NCI-H1105 (cell line): Measurements from ENCODE around the gene C6orf120.

Experiments used
- DNase-seq: peaks from one replicate; lab custom pipeline; 2025; lab: John Stamatoyannopoulos, UW

C6orf120 gene

GRCh38 chr6:169701954-169702839 lies at the start of gene C6orf120, which contains the start of gene WDR27:
TSS of gene C6orf120 (plus strand) at chr6:169702126. CDS start at chr6:169702460, 334 bp downstream.
TSS of gene WDR27 (minus strand) at chr6:169702029. CDS start at chr6:169689005, 13,024 bp downstream.
- peak; percentile 99 for DNase-seq

DNA sequence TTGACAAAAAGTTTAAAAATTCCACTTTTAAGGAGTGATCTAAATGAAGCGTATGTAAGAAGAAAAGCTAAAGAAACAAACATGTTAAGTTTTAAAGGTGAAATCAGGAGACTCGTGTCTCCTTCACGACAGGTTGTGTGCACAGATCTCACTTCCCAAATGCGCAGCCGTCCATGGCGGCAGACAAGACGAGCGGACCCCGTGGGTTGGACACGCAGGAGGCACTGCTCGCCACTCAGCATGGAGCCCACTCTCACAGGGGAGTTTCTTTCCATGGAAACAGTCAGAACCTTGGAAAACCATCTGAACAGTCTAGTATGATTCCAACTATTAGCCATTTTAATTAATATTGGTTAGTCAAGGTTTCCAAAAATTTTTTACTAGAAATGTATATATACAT lies 49.0 kb upstream of the C6orf120 start:
- no peak for DNase-seq

GRCh38 chr6:169653691-169654090 lies 48.2 kb upstream of the C6orf120 start:
- no peak for DNase-seq

DNA sequence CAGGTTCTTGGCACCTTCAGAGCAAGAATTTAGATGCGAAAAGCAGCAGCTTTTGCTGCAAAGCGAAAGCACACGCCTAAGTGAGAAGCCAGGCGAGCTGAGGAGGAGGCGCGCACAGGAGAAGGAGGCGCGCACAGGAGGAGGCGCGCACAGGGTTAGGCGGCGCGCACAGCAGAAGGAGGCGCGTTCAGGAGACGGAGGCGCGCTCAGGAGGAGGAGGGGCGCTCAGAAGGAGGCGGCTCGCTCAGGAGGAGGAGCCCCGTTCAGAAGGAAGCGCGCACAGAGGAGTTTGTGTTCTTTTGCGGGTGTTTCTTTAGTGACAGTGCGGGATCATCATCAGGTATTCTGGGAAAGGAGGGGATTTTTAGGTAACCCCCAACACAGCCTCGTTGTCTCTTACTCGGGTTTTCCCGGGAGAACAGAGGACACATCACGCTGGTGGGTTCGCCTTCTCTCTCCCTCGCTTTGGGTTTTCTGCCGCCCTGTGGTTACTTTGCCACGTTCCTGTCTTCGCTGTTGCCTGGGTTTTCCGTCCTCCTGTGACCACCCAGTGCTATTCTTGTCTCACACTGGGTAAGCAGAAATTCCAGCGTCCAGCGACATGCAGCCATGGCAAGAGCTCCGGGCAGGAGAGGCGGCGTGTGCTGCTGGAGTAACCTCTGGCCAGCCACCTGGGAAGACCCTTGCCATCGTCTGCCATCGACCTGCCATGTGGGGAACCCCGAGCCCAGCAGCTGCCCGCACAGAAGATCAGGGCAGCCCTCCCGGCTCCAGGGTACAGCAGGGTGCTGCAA lies 47.1 kb upstream of the C6orf120 start:
- DNase-seq: no peak

- no peak for DNase-seq
Observed at GRCh38 chr6:169656546-169657283, 45.2 kb upstream of the C6orf120 start.

DNA sequence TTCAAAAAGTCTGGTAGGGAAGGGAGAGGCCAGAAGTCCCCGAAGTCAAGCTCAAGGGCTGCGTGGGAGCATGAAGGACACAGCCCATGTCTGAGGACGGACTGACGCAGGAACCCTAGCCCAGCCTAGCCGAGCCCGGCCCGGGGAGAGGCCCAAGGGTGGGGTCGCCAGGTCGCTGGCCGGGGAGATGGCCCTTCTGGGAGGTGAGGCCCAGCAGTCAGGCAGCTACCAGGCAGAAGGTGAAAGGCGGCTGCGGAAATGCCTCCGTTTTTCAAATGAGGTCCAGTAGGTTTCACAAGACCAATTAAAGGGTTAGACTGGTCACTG lies 44.7 kb upstream of the C6orf120 start:
- no peak for DNase-seq

- DNase-seq: no peak
Observed at GRCh38 chr6:169659820-169660610, 41.9 kb upstream of the C6orf120 start.

- DNase-seq: no peak
Observed at GRCh38 chr6:169660751-169661390, 41.1 kb upstream of the C6orf120 start.

- DNase-seq: no peak
Observed at GRCh38 chr6:169661391-169661756, 40.6 kb upstream of the C6orf120 start.

DNA sequence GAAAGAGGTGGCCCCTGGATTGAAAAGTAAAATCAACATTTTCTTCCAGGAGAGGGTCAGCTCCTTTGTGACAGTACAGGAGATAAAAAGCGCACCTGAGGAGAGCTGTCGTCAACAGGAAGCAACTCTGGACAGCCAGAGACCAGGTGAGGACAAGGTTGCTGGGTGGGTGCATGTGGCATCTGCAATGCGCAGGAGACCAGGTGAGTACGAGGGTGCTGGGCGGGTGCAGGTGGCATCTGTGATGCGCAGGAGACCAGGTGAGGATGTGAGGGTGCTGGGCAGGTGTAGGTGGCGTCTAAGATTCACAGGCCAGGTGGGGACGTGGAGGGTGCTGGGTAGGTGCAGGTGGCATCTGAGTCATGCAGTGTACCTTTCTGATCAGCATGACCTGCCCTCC lies 38.5 kb upstream of the C6orf120 start:
- no peak for DNase-seq

- DNase-seq: no peak
Observed at GRCh38 chr6:169664227-169664626, 37.7 kb upstream of the C6orf120 start.

- DNase-seq: peak; percentile 95
Observed at GRCh38 chr6:169665289-169665688, 36.6 kb upstream of the C6orf120 start.

- no peak for DNase-seq
Observed at GRCh38 chr6:169666441-169666840, 35.5 kb upstream of the C6orf120 start.

DNA sequence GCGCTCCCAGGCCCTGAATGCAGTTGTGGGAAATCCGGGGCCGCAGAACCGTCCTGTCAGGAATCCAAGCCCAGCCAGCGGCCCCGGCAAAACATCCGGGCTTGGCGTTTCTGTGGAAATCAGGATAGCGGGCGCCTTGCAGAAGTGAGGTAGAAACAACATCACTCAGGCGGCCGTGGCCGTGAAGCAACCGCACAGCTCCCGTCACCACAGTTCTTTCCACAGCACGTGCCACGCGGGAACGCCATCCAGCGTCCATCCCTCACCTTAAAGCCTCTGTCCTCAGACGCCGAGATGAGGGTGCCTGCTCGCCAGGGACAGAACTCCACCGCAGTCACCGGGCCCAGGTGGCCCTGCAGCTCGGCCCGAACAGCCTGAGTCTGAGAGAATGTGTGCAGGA lies 34.2 kb upstream of the C6orf120 start:
- DNase-seq: no peak

DNA sequence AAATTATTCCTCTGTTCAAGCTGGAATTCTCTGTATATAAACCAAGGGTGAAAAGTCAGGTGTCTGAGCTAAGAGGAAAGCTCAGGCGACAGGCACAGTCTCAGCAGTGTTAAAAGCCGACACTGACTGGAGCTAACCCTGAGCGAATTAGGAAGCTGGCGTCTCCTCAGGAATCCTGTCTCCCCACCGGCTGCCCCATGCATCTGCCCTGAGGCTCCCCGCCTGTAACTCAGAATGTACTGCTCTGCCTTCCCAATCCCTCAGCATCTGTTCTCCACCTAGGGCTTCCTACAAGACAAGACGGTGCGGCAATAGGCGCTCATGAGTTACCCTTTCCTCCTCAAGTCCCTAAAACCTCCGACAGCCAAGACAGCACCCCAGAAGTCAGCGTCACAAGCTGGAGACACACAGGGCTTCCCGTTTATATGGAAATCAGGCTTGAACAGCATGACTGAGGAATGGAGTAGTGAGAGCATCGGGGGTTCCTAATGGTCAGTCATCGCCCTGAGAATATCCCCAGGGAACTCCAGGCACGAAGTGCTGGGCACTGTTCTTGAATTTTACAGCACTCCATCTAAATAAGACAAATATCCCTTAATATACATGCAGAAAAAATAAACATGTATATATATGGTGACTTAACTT lies 33.6 kb upstream of the C6orf120 start:
- no peak for DNase-seq

DNA sequence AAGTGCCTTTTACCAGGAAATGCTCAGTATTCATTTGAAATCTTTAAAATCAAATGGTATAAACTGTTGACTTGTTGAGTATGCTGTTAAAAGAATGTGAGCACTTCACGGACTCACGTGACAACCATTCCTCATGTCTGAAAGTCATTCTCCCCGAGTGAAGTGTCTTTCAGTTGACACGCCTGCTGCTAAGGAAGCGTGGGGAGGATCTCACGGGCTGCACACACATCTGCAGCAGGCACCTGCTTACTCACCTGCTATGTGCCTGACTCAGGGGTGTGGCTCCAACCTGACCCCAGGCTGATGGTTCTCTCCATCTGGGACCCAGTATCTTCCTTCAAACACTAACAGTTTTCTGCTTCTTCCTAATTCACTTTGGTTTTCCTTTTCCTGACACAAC lies 32.8 kb upstream of the C6orf120 start:
- DNase-seq: no peak

GRCh38 chr6:169669889-169670288 lies 32.0 kb upstream of the C6orf120 start:
- DNase-seq: no peak

- DNase-seq: no peak
Observed at GRCh38 chr6:169671563-169671962, 30.4 kb upstream of the C6orf120 start.

DNA sequence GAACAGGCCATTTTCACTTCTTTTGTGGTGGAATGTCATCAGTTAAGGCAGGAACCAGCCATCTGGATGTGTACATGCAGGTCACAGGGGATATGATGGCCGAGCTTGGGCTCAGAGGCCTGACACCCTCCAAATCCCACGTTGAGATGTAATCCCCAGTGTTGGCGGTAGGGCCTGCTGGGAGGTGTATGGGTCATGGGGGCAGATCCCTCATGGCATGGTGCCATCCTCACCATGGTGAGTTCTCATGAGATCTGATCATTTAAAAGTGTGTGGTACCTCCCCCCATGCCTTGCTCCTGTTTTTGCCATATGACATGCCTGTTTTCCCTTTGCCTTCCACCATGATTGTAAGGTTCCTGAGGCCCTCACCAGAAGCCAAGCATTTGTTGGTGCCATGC lies 26.9 kb upstream of the C6orf120 start:
- DNase-seq: no peak

GRCh38 chr6:169677096-169677495 lies 24.8 kb upstream of the C6orf120 start:
- no peak for DNase-seq

GRCh38 chr6:169678342-169678741 lies 23.6 kb upstream of the C6orf120 start:
- DNase-seq: no peak
